H9 (cell line): ENCODE measurements around the gene DNASE1. TPM values are rescaled to one million over a fixed set of nuclear protein-coding genes. Genes with fewer than 3 reads are reported as not detected.

ENCODE experiments used
- DNase-seq: peaks from one replicate; pipeline ENCODE4 v3.0.0-alpha.2; 2017
- H2AFZ ChIP-seq: one replicate; pipeline ENCODE4 v1.6.1; 2013; ENCODE audit warnings: mild to moderate bottlenecking, low read length, control low read depth, moderate library complexity
- H2AK5ac ChIP-seq: 2 replicates; pipeline ENCODE4 v1.6.1; 2013; ENCODE audit warnings: low read length, control low read depth, mixed read lengths; ENCODE audit not compliant: insufficient read length
- H2BK120ac ChIP-seq: one replicate; pipeline ENCODE4 v1.6.1; 2013; ENCODE audit warnings: low read depth, mild to moderate bottlenecking, low read length, control low read depth, inconsistent platforms; ENCODE audit not compliant: poor library complexity, severe bottlenecking
- H2BK12ac ChIP-seq: 2 replicates; pipeline ENCODE4 v1.6.1; 2013; ENCODE audit warnings: low read length, control low read depth, mixed read lengths, low read depth; ENCODE audit not compliant: insufficient read length
- H2BK15ac ChIP-seq: 2 replicates; pipeline ENCODE4 v1.6.1; 2013; ENCODE audit warnings: low read depth, low read length, control low read depth
- H2BK20ac ChIP-seq: one replicate; pipeline ENCODE4 v1.6.1; 2013; ENCODE audit warnings: low read depth, mild to moderate bottlenecking, low read length, control low read depth, inconsistent platforms; ENCODE audit not compliant: poor library complexity, severe bottlenecking
- H2BK5ac ChIP-seq: 2 replicates; pipeline ENCODE4 v1.6.1; 2013; ENCODE audit warnings: low read length, control low read depth, mixed read lengths; ENCODE audit not compliant: insufficient read length
- H3K14ac ChIP-seq: 2 replicates; pipeline ENCODE4 v1.6.1; 2013; ENCODE audit warnings: low read length, control low read depth; ENCODE audit not compliant: insufficient read depth
- H3K18ac ChIP-seq: 2 replicates; pipeline ENCODE4 v1.6.1; 2013; ENCODE audit warnings: low read depth, mild to moderate bottlenecking, mixed read lengths, low read length, control low read depth; ENCODE audit not compliant: insufficient read length
- H3K23ac ChIP-seq: 2 replicates; pipeline ENCODE4 v1.6.1; 2013; ENCODE audit warnings: low read length, control low read depth, mixed read lengths, low read depth; ENCODE audit not compliant: insufficient read length
- H3K23me2 ChIP-seq: 2 replicates; pipeline ENCODE4 v1.6.1; 2013; ENCODE audit warnings: low read depth, mild to moderate bottlenecking, mixed read lengths, low read length, control low read depth; ENCODE audit not compliant: insufficient read length, poor library complexity, severe bottlenecking
- H3K27ac ChIP-seq: 2 replicates; pipeline ENCODE4 v1.5.1; 2013; ENCODE audit warnings: low read length, control low read depth, mixed read lengths, low read depth; ENCODE audit not compliant: insufficient read length
- H3K27me3 ChIP-seq: 2 replicates; pipeline ENCODE4 v1.6.1; 2013; ENCODE audit warnings: low read length, control low read depth, inconsistent platforms; ENCODE audit not compliant: insufficient read depth
- H3K4ac ChIP-seq: 2 replicates; pipeline ENCODE4 v1.6.1; 2013; ENCODE audit warnings: low read depth, mild to moderate bottlenecking, control low read depth, inconsistent platforms, low read length, moderate library complexity
- H3K4me1 ChIP-seq: 2 replicates; pipeline ENCODE4 v1.6.1; 2013; ENCODE audit warnings: low read length, control low read depth, inconsistent platforms; ENCODE audit not compliant: insufficient read depth
- H3K4me2 ChIP-seq: 2 replicates; pipeline ENCODE4 v1.6.1; 2013; ENCODE audit warnings: low read length, control low read depth, mixed read lengths; ENCODE audit not compliant: insufficient read length, insufficient read depth
- H3K56ac ChIP-seq: 2 replicates; pipeline ENCODE4 v1.6.1; 2013; ENCODE audit warnings: low read depth, mild to moderate bottlenecking, mixed read lengths, low read length, control low read depth; ENCODE audit not compliant: insufficient read length
- H3K79me1 ChIP-seq: 2 replicates; pipeline ENCODE4 v1.6.1; 2013; ENCODE audit warnings: low read depth, mild to moderate bottlenecking, moderate library complexity, low read length, control low read depth, inconsistent platforms; ENCODE audit not compliant: insufficient read depth, poor library complexity, severe bottlenecking
- H3K79me2 ChIP-seq: 2 replicates; pipeline ENCODE4 v1.6.1; 2013; ENCODE audit warnings: low read length, control low read depth, inconsistent platforms; ENCODE audit not compliant: insufficient read depth
- H3K9ac ChIP-seq: 2 replicates; pipeline ENCODE4 v1.6.1; 2013; ENCODE audit warnings: low read length, control low read depth, mixed read lengths; ENCODE audit not compliant: insufficient read length; ENCODE audit errors: extremely low read depth
- H3K9me3 ChIP-seq: one replicate; pipeline ENCODE4 v1.6.1; 2013; ENCODE audit warnings: low read depth, low read length, inconsistent platforms; ENCODE audit not compliant: control insufficient read depth
- H3T11ph ChIP-seq: one replicate; pipeline ENCODE4 v1.6.1; 2013; ENCODE audit warnings: mild to moderate bottlenecking, low read length, control low read depth, inconsistent platforms
- H4K20me1 ChIP-seq: one replicate; pipeline ENCODE4 v1.6.1; 2013; ENCODE audit not compliant: control insufficient read depth, insufficient read length, insufficient read depth
- H4K5ac ChIP-seq: 2 replicates; pipeline ENCODE4 v1.6.1; 2013; ENCODE audit warnings: low read depth, mild to moderate bottlenecking, mixed read lengths, low read length, control low read depth; ENCODE audit not compliant: insufficient read length
- H4K8ac ChIP-seq: replicated peaks from 2 replicates; pipeline ENCODE4 v1.6.1; 2013; ENCODE audit warnings: low read length, control low read depth, mixed read lengths, low read depth; ENCODE audit not compliant: insufficient read length
- H4K91ac ChIP-seq: 2 replicates; pipeline ENCODE4 v1.6.1; 2013; ENCODE audit warnings: low read depth, mild to moderate bottlenecking, moderate library complexity, mixed read lengths, low read length, control low read depth; ENCODE audit not compliant: insufficient read length
- H3K27ac Mint-ChIP-seq, 3 experiments: 2 replicates in 2 of 3; 3 replicates in 1 of 3; pipeline ENCODE4 v1.8.0; 2020 to 2021; ENCODE audit warnings: mixed read lengths in 3 of 3, mild to moderate bottlenecking in 1 of 3, moderate library complexity in 1 of 3
- H3K27me3 Mint-ChIP-seq: 2 replicates; pipeline ENCODE4 v1.8.0; 2021; ENCODE audit warnings: low read depth, mild to moderate bottlenecking, moderate library complexity, mixed read lengths
- H3K36me3 Mint-ChIP-seq, 3 experiments: 2 replicates in 2 of 3; 3 replicates in 1 of 3; pipeline ENCODE4 v1.8.0; 2020 to 2021; ENCODE audit warnings: low read depth in 3 of 3, mixed read lengths in 3 of 3; ENCODE audit not compliant: insufficient read depth in 1 of 3
- H3K4me1 Mint-ChIP-seq, 2 experiments: 2 replicates each; pipeline ENCODE4 v1.8.0; 2020; ENCODE audit warnings: mixed read lengths in 2 of 2
- H3K4me3 Mint-ChIP-seq, 2 experiments: 2 replicates in 1 of 2; 3 replicates in 1 of 2; pipeline ENCODE4 v1.8.0; 2020 to 2021; ENCODE audit warnings: mild to moderate bottlenecking in 2 of 2, mixed read lengths in 2 of 2, moderate library complexity in 1 of 2
- H3K9me3 Mint-ChIP-seq, 2 experiments: 2 replicates in 1 of 2; 3 replicates in 1 of 2; pipeline ENCODE4 v1.8.0; 2020; ENCODE audit warnings: mild to moderate bottlenecking in 2 of 2, mixed read lengths in 2 of 2, moderate library complexity in 1 of 2
- WGBS: extraction: QIAGEN DNeasy Blood & Tissue Kit; methylation state at CpG from one replicate; pipeline ENCODE4 v1.1.7; 2013; ENCODE audit warnings: missing lambda C conversion rate, low lambda C conversion rate, mixed read lengths; ENCODE audit not compliant: insufficient read length; ENCODE audit errors: extremely low coverage; 5-methylcytosine and 5-hydroxymethylcytosine counted together
- total RNA-seq: library from RNA; stranded (reverse); gene quantifications from 2 replicates; pipeline ENCODE4 v1.2.1, GENCODE V29; 2021
- TF ChIP-seq, protein P1 (sequence below): fragments of 200-600 bp; sonication (generic); conservative IDR thresholded peaks from 3 replicates; pipeline ENCODE4 v1.8.0; 2021; ENCODE audit warnings: antibody characterized with exemption, mild to moderate bottlenecking

The DNASE1 gene
- total RNA-seq, 1 experiment from 2014 or later = 10.1 TPM

DNA sequence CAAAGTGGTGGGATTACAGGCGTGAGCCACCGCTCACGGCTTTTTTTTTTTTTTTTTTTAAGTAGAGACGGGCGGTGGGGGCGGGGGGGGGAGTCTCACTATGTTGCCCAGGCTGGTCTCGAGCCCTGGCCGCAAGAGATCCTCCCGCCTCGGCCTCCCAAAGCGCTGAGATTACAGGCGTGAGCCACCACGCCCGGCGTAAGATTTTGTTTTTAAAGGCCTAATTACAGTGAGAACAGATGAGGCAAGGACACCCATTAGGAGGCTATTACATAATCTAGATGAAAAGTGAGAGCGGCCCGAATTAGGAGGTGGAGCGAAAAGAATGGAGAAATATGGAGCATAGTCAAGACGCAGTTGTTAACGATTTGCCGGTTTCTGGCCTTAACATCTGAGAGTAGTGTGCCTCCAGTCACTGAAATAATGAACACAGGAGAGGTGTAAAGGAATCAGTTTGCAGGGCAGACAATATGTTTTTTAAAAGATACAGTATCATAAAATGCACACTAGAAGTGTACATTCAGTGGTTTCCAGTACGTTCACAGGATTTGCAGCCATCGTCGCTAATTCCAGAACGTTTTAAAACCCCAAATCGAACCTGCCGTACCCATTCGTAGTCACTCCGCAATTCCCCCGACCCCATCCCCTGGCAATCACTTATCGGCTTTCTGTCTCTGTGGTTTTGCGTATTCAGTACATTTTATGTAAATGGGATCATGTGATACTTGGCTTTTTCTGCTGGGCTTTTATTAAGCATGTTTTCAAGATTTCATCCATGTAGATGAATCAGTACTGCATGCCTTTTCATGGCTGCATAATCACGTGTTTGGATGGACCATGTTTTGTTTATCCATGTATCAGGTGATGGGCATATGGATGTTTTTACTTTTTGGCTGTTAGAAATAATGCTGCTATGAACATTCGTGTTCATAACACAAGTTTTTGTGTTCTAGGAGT lies 41.7 kb upstream of the DNASE1 start:
- Histone ChIP-seq H4K8ac (no peak overlapping the region), H3K14ac (no peak overlapping the region), H4K20me1 (no peaks in the 10 kb centered on the region), H4K5ac (no peak overlapping the region), H3K79me2 (peaks cover 7% of the 10 kb centered on the region), H2AK5ac (no peak overlapping the region), H3K9me3 (no peaks in the 10 kb centered on the region), H3K23me2 (peaks cover 4% of the 10 kb centered on the region), H3K9ac (peak overlapping the region; percentile 26), H2AFZ (no peak overlapping the region), H2BK12ac (no peak overlapping the region), H3K27me3 (no peaks in the 10 kb centered on the region), H2BK120ac (no peak overlapping the region), H3K27ac (no peak overlapping the region), H2BK5ac (no peak overlapping the region), H4K91ac (no peak overlapping the region), H3K56ac (no peak overlapping the region), H3K79me1 (peaks cover 3% of the 10 kb centered on the region), H2BK15ac (no peak overlapping the region), H3K4me2 (peak overlapping the region; percentile 48), H2BK20ac (no peak overlapping the region), H3K4me1 (no peaks in the 10 kb centered on the region), H3K18ac (no peak overlapping the region), H3K4ac (no peak overlapping the region), H3K23ac (no peak overlapping the region), H3T11ph (no peak overlapping the region)
- Mint-ChIP-seq H3K27me3 (no peaks in the 10 kb centered on the region), H3K9me3 (no peaks in the 10 kb centered on the region), H3K27ac (peak overlapping the region in 2 of 3 experiments; percentile 34 to 55; a peak in 2 of 7 replicates), H3K36me3 (peaks cover 4 to 23% (median 22%) of the 10 kb centered on the region in 3 experiments; a peak in 6 of 7 replicates), H3K4me1 (peaks cover 22 to 23% of the 10 kb centered on the region in 2 experiments), H3K4me3 (peak overlapping the region; percentile 100)
- TF ChIP-seq, protein P1, sequence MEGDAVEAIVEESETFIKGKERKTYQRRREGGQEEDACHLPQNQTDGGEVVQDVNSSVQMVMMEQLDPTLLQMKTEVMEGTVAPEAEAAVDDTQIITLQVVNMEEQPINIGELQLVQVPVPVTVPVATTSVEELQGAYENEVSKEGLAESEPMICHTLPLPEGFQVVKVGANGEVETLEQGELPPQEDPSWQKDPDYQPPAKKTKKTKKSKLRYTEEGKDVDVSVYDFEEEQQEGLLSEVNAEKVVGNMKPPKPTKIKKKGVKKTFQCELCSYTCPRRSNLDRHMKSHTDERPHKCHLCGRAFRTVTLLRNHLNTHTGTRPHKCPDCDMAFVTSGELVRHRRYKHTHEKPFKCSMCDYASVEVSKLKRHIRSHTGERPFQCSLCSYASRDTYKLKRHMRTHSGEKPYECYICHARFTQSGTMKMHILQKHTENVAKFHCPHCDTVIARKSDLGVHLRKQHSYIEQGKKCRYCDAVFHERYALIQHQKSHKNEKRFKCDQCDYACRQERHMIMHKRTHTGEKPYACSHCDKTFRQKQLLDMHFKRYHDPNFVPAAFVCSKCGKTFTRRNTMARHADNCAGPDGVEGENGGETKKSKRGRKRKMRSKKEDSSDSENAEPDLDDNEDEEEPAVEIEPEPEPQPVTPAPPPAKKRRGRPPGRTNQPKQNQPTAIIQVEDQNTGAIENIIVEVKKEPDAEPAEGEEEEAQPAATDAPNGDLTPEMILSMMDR = no peak
- DNase-seq = peak; percentile 17
- WGBS = no CpG with 5 or more reads among the region's 34 CpGs
